ENCODE results near the gene TRABD.
A peak's percentile ranks its signal among the peaks of the same experiment; 100 is the strongest.
"Not testable (repeated sequence)": the region's sequence is repeated elsewhere in the genome, so short reads cannot be mapped to it uniquely, and the experiment has no call there.

The TRABD gene

DNA sequence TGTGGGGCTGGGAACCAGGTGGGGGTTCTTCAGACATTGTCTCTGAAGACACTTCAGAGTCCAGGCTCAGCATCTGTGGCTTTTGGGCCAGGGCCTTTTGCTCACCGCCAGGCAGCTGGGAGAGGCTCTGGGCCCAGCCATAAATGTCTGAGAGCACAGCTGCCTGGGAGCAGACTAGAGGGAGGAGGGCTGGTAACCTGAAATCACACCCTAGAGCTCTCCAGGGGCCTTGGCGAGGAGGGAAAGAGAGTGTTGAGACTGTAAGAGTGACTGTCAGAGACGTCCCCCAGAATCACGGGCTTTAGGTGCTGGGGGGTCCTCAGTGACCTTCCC lies 4.1 kb downstream of the TRABD start:
- DNase-seq, result no peak

GRCh38 chr22:50190182-50190940 lies 4.6 kb downstream of the TRABD start:
- no peak for DNase-seq

GRCh38 chr22:50190941-50191741 lies 5.4 kb downstream of the TRABD start:
- DNase-seq, result no peak

GRCh38 chr22:50192436-50193204 lies 6.9 kb downstream of the TRABD start:
- DNase-seq, result no peak

DNA sequence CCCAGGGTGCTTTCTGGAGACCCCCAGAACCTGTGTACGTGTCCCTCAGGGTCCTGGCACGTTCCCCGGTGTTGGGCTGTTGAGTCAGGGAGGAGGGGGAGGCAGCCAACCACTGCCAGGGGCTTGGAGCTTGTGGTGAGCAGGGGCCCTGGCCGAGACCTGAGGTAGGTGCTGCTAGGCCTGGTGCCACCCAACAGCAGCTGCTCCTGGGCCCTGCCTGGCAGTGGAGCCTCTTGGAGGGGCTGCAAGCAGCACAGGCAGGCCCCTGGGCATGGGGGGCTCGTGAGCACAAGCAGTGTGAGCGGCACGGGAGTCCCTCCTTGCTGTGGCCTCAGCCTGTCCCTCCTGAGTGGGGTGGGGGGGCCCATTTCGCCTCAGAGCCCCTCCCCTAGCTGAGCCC lies 7.9 kb downstream of the TRABD start:
- no peak for DNase-seq

DNA sequence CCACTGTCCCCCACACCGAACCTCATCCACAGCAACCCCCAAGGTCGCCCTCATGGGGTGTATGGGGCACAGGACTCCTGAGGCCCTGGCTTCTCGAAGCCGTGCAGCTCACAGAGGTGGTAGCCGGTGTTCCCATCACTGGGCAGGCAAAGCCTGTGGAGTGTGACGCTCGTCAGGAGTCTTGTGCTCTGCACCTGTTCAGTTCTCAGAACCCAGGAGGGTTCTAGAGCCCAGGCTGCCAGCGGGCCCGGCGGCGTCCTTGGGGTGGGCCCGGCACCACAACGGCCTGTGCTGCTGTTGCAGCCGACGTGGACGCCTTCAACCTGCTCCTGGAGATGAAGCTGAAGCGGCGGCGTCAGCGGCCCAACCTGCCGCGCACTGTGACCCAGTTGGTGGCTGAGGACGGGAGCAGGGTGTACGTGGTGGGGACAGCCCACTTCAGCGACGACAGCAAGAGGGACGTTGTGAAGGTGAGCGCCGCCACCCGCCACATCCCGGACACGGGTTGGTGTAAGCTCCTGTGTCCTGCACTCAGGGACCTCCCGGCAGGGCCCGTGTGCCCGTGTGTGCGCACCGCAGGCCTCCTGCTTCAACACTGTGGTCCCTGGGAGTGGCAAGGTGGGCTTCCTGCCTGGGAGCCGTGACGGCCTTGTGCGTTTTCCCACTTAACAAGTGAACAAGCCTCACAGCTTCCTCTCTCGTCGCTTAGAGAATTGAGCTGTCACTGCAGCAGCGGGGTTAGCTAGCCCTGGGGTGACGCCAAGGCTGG lies 8.5 kb downstream of the TRABD start:
- no peak for DNase-seq

GRCh38 chr22:50196256-50196655 lies 10.5 kb downstream of the TRABD start:
- DNase-seq, result no peak

DNA sequence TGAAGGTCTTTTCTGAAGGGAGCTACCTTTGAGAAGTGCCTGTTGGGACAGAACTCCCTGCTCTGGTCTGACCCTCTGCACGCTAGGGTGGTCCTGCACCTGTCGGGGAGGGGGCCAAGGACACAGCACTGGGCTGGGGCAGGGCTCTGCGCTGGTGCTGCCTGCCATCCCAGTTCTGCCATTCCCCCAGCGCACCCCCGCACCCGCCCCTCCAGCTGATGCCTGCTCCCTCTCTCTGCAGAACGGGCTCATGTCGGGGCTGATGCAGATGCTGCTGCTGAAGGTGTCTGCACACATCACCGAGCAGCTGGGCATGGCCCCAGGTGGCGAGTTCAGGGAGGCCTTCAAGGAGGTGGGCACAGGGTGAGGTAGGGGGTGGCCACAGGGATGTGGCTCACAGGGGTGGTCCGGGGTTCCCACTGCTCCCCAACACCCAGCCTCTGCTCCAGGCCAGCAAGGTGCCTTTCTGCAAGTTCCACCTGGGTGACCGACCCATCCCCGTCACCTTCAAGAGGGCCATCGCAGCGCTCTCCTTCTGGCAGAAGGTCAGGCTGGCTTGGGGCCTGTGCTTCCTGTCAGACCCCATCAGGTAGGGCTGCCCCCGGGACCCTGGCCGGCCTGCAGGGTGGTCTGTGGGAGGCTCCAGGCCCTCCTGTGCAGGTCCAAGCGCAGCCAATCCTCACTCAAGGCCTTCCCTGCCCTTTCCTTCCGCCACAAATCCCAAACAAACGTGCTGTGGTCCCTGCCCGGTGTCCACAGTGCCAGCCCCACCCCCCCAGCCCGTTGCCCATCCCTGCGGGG lies 11.5 kb downstream of the TRABD start:
- DNase-seq, result no peak

DNA sequence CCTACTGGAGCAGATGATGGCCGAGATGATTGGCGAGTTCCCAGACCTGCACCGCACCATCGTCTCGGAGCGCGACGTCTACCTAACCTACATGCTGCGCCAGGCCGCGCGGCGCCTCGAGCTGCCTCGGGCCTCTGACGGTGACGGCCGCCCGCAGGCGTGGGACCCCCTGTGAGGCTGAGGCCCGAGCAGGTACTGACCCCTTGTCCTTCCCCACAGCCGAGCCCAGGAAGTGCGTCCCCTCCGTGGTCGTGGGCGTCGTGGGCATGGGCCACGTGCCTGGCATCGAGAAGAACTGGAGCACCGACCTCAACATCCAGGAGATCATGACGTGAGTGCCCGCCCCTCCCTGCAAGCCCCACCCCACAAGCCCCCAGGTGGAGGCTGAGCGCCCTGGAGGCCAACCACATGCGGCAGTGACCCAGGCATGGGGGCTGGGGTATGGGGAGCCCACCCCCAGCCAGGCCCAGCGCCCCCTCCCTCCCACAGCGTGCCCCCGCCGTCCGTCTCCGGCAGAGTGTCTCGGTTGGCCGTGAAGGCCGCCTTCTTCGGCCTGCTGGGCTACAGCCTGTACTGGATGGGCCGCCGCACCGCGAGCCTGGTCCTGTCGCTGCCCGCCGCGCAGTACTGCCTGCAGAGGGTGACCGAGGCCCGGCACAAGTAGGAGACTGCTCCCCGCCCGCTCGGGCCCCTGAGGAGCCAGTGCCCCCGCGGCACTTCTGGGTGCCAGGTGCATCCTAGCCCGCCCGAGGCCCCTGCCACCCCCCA lies 12.3 kb downstream of the TRABD start:
- no peak for DNase-seq

DNA sequence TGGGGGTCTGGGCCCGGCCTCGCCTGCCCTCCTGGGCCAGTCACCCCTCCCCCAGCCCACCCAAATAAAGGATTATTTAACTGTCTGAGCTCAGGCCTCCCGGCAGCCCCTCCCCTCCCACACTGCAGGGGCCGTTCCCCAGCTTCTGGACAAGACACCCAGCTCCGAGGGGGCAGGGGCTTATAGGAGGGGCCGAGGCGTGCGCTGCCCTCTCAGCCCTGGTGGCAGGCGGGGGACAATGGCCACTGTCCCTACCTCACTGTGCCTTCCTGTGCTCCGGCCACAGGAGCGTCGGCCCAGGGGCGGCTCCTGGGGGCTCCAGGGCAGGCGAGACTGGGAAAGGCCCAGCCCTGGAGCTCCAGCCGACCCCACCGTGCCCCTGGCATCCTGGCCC lies 12.9 kb downstream of the TRABD start:
- DNase-seq, result no peak

- DNase-seq, result no peak
These were observed 13.6 kb downstream of the TRABD start for GRCh38 chr22:50199251-50199721.

DNA sequence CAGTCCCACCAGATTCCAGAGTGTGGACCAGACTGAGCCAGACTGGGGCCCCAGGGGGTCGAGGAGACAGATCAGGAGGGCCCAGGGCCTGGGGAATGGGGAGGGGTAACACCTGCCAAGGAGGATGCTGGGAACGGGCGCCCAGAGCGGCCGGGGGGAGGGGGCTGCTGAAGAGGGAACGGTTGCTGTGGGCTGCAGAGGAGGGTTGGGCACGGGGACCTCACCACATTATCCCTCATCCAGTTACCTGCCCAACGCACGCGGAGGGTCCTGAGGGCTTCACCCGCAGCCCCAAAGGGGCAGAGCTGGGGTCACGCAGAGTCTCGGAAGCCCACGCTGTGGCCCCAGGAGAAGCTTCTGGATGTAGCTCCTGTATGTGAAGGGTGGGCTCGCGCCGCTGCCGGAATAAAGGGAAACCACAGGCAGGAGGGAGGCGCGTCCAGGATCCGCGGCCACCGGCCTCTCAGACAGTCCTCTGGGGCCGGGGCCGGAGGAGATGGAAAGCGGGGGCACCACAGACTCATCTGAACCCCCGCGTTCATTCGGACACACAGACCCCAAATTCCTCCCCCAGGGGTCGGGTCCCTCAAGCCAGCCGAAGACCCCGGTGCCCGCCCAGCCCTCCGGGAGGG lies 14.2 kb downstream of the TRABD start:
- DNase-seq, result peak; percentile 52

GRCh38 chr22:50200461-50201190 lies 14.9 kb downstream of the TRABD start, which contains the start of gene SELENOO:
Gene SELENOO, plus strand, starts transcription at chr22:50201011. Its CDS starts 26 bp downstream, at chr22:50201037.
- DNase-seq, result peak; percentile 92

- DNase-seq, result no peak
These were observed 15.7 kb downstream of the TRABD start for GRCh38 chr22:50201191-50202129.

GRCh38 chr22:50202130-50202666 lies 16.5 kb downstream of the TRABD start:
- DNase-seq, result no peak

DNA sequence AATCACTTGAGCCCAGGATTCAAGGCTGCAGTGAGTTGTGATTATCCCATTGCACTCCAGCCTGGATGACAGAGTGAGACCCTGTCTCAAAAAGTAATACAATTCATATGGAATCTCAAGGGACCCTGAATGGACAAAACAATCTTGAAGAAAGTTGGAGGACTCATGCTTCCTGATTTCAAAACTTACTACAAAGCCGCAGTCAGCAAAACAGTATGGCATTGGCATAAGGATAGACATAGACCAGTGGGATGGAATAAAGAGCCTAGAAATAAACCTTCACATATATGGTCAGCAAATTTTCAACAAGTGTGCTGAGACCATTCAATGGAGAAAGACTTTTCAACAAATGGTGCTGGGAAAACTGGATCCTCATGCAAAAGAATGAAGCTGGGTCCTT lies 17.6 kb downstream of the TRABD start:
- no peak for DNase-seq

GRCh38 chr22:50204571-50204970 lies 18.9 kb downstream of the TRABD start:
- DNase-seq, result no peak

GRCh38 chr22:50204998-50205397 lies 19.3 kb downstream of the TRABD start:
- DNase-seq, result not testable (repeated sequence)
